ENCODE measurements around the gene TRPV2. TPM values are rescaled to one million over a fixed set of nuclear protein-coding genes. Genes with fewer than 3 reads are reported as not detected.
"Not testable (repeated sequence)": the region's sequence is repeated elsewhere in the genome, so short reads cannot be mapped to it uniquely, and the experiment has no call there.

Gene TRPV2
- total RNA-seq, 2 experiments from 2014 or later, result 124 to 129 TPM

DNA sequence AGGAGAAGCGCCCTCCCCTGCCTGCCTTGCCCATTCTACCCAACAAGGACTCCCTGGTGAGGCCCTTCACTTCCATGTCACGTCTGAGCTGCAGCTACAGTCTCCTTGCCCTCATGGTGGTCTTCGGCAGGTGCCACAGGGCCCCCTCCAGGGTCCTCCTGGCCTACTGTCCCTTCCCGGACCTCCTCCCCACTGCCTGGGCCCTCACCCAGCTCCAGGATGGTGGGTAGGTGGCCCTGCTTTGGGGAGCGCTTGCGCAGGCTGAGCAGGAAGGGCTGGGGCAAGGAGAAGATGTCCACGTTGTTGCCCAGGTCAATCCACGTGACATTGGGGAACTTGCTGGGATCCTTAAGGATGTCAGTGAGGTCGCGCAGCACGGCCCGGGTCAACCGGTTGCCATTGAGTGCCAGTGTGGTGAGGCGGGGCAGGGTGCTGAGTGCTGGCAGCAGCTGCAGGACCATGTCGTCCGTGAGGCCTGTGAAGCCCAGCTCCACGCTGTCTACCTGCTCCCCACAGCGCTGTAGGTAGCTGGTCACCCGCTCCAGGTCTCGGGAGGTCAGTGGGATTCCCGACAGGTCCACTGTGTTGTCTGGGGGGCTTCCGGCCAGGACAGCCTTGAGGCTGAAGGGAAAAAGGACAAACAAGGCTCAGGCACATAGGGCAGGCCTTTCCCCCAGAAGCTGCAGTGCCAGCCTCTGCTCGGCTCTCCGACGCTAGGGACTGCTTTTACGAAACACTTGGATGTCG lies 28.3 kb downstream of the TRPV2 start:
- Mint-ChIP-seq H3K27ac (no peak overlapping the region), H3K27me3 (no peaks in the 10 kb centered on the region), H3K36me3 (peaks cover 64% of the 10 kb centered on the region), H3K4me1 (peaks cover 52% of the 10 kb centered on the region), H3K4me3 (no peak overlapping the region), H3K9me3 (ENCODE audit: low read depth) (no peaks in the 10 kb centered on the region)
- DNase-seq, result no peak
- CTCF ChIA-PET, result interaction anchor here (3.0 to 8.1 kb wide), 2 partner anchors 9 to 78 kb away, joined by 14 to 55 read pairs; no protein-coding TSS in a partner anchor
- ATAC-seq, result no peak

GRCh38 chr17:16444258-16444886 lies 29.0 kb downstream of the TRPV2 start:
- peaks cover 59% of the 10 kb centered on the region for H3K4me1 Mint-ChIP-seq

DNA sequence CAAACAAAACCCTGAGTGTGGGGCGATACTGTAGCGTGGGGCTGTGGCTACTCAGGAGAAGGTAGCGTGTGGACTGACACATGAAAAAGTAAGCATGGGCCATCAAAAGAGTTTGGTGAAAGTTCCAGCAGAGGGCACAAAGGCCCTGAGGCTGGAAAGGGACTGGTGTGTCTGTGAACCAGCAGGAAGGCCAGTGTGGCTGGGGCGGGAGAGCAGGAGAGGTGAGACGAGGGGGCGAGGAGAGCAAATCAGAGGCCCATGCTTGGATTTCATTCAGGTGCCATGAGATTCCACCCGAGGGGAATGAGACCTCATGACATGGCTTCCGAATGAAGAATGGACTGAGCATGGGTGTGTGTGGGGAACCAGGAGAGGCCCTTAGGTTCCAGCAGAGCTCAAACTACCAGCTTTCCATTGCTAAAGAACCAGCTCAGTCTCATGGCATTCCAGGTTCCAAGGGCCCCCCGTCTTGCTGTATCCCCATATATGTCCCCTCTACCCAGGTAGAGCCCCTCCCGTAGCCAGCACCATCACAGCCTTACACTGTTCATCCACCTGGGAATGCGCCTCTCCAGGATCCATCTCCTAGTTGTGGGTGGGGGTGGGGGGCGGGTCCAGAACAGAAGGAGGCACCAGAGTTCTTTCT lies 31.1 kb downstream of the TRPV2 start:
- H3K27me3 Mint-ChIP-seq, result no peaks in the 10 kb centered on the region
- no peaks in the 10 kb centered on the region for H3K9me3 Mint-ChIP-seq (ENCODE audit: low read depth)
- CTCF ChIA-PET, result no interaction called here
- no peak overlapping the region for H3K4me3 Mint-ChIP-seq
- DNase-seq (no peak), ATAC-seq (no peak)
- peaks cover 45% of the 10 kb centered on the region for H3K4me1 Mint-ChIP-seq
- peaks cover 46% of the 10 kb centered on the region for H3K36me3 Mint-ChIP-seq
- no peak overlapping the region for H3K27ac Mint-ChIP-seq

More at GRCh38 chr17:16444258-16444886, 29.0 kb downstream of the TRPV2 start:
- Mint-ChIP-seq H3K4me3 (no peak overlapping the region), H3K27ac (peak overlapping the region; percentile 21), H3K27me3 (no peaks in the 10 kb centered on the region), H3K36me3 (peaks cover 64% of the 10 kb centered on the region), H3K9me3 (ENCODE audit: low read depth) (no peaks in the 10 kb centered on the region)
- CTCF ChIA-PET, result interaction anchor here (8.1 kb wide), 1 partner anchor 9 kb away, joined by 55 read pairs; no protein-coding TSS in a partner anchor
- DNase-seq, result no peak
- no peak for ATAC-seq

GRCh38 chr17:16447676-16448075 lies 32.3 kb downstream of the TRPV2 start:
- no peak overlapping the region for H3K4me3 Mint-ChIP-seq
- CTCF ChIA-PET, result interaction anchor here (1.9 kb wide), 1 partner anchor 74 kb away, joined by 6 read pairs; no protein-coding TSS in a partner anchor
- H3K9me3 Mint-ChIP-seq (ENCODE audit: low read depth), result no peaks in the 10 kb centered on the region
- H3K27ac Mint-ChIP-seq, result peak overlapping the region; percentile 51
- ATAC-seq (no peak), DNase-seq (no peak)
- H3K27me3 Mint-ChIP-seq, result no peaks in the 10 kb centered on the region
- peaks cover 33% of the 10 kb centered on the region for H3K4me1 Mint-ChIP-seq
- H3K36me3 Mint-ChIP-seq, result peaks cover 35% of the 10 kb centered on the region

DNA sequence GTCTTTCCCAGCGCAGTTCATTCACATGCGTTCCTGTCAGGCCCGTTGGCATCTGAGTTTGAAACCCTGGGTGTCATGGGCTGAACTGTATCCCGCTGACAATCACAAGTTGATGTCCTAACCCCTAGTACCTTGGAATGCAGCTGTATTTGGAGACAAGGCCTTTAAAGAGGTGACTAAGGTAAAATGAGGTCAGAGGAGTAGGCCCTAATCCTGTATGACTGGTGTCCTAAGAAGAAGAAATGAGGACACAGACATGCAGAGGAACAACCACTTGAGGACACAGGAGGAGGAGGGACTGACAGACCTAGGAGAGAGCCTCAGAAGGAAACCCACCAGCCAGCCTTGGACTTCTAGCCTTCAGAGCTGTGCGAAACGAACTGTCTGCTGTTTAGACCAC lies 33.1 kb downstream of the TRPV2 start:
- CTCF ChIA-PET, result interaction anchor here (0.8 to 1.9 kb wide), 3 partner anchors 64 to 136 kb away, joined by 3 to 6 read pairs (median 3); no protein-coding TSS in a partner anchor
- H3K4me1 Mint-ChIP-seq, result peaks cover 30% of the 10 kb centered on the region
- peaks cover 28% of the 10 kb centered on the region for H3K36me3 Mint-ChIP-seq

GRCh38 chr17:16449121-16449570 lies 33.8 kb downstream of the TRPV2 start:
- H3K9me3 Mint-ChIP-seq (ENCODE audit: low read depth), result no peaks in the 10 kb centered on the region
- ATAC-seq (no peak), DNase-seq (no peak)
- H3K4me3 Mint-ChIP-seq, result no peak overlapping the region
- no peaks in the 10 kb centered on the region for H3K27me3 Mint-ChIP-seq
- no peak overlapping the region for H3K27ac Mint-ChIP-seq
- peaks cover 26% of the 10 kb centered on the region for H3K4me1 Mint-ChIP-seq
- CTCF ChIA-PET, result interaction anchor here (0.8 to 1.9 kb wide), 2 partner anchors 72 to 135 kb away, joined by 3 to 6 read pairs; no protein-coding TSS in a partner anchor
- H3K36me3 Mint-ChIP-seq, result peaks cover 24% of the 10 kb centered on the region

More for the DNA sequence above, 33.1 kb downstream of the TRPV2 start:
- no peak for ATAC-seq
- Mint-ChIP-seq H3K27ac (no peak overlapping the region), H3K9me3 (ENCODE audit: low read depth) (no peaks in the 10 kb centered on the region), H3K27me3 (no peaks in the 10 kb centered on the region), H3K4me3 (no peak overlapping the region)
- DNase-seq, result no peak

GRCh38 chr17:16450028-16450427 lies 34.7 kb downstream of the TRPV2 start:
- no peaks in the 10 kb centered on the region for H3K27me3 Mint-ChIP-seq
- CTCF ChIA-PET, result interaction anchor here (1.0 to 6.1 kb wide), 3 partner anchors 8 to 66 kb away, joined by 3 to 55 read pairs (median 4); partner anchors contain the start of gene TRPV2
- peaks cover 24% of the 10 kb centered on the region for H3K4me1 Mint-ChIP-seq
- no peak for DNase-seq
- ATAC-seq, result no peak
- no peak overlapping the region for H3K27ac Mint-ChIP-seq
- H3K36me3 Mint-ChIP-seq, result peaks cover 20% of the 10 kb centered on the region
- H3K9me3 Mint-ChIP-seq (ENCODE audit: low read depth), result no peaks in the 10 kb centered on the region
- H3K4me3 Mint-ChIP-seq, result no peak overlapping the region

DNA sequence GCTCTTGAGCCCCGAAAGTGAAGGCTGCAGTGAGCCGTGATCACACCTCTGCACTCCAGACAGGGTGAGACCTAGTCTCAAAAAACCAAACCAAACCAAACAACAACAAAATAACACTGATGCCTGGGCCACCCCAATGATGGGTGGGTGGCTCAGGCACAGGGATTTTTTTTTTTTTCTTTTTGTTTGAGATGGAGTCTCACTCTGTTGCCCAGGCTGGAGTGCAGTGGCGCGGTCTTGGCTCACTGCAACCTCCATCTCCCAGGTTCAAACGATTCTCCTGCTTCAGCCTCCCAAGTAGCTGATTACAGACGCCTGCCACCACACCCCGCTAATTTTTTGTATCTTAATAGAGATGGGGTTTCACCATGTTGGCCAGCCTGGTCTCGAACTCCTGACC lies 36.9 kb downstream of the TRPV2 start:
- CTCF ChIA-PET, result interaction anchor here (0.5 to 6.1 kb wide), 12 partner anchors 10 to 137 kb away, joined by 3 to 63 read pairs (median 4); no protein-coding TSS in a partner anchor
- Mint-ChIP-seq H3K4me1 (peaks cover 19% of the 10 kb centered on the region), H3K36me3 (peaks cover 11% of the 10 kb centered on the region)
- not testable (repeated sequence) for H3K9me3 Mint-ChIP-seq (ENCODE audit: low read depth); ATAC-seq; DNase-seq; H3K27me3 Mint-ChIP-seq; H3K27ac Mint-ChIP-seq; H3K4me3 Mint-ChIP-seq

DNA sequence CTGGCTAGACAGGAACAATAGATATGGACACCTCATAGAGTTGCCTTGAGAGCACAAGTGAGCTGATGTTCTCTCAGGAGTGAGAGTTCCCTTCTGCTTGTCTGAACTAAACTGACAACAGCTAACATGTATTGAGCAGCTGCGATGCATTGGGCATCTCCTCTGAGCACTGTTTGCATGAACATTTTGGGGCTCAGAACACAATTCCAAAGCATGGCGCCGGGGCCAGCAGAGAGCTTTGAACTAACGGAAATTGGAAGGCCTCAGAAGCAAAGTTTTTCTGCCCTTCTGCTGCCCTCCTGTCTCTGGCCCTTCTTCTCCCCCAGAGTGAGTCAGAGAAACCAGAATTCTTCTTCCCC lies 38.1 kb downstream of the TRPV2 start:
- H3K27me3 Mint-ChIP-seq, result no peaks in the 10 kb centered on the region
- ATAC-seq (no peak), DNase-seq (no peak)
- no peaks in the 10 kb centered on the region for H3K9me3 Mint-ChIP-seq (ENCODE audit: low read depth)
- H3K36me3 Mint-ChIP-seq, result peaks cover 6% of the 10 kb centered on the region
- peak overlapping the region; percentile 21 for H3K27ac Mint-ChIP-seq
- CTCF ChIA-PET, result interaction anchor here (0.7 to 6.1 kb wide), 21 partner anchors 9 to 136 kb away, joined by 3 to 63 read pairs (median 3); partner anchors contain the start of gene TRPV2
- H3K4me1 Mint-ChIP-seq, result peaks cover 11% of the 10 kb centered on the region
- no peak overlapping the region for H3K4me3 Mint-ChIP-seq

GRCh38 chr17:16455997-16456741 lies 40.8 kb downstream of the TRPV2 start:
- peaks cover 1% of the 10 kb centered on the region for H3K36me3 Mint-ChIP-seq
- no peaks in the 10 kb centered on the region for H3K27me3 Mint-ChIP-seq
- H3K4me1 Mint-ChIP-seq, result peaks cover 3% of the 10 kb centered on the region
- ATAC-seq (no peak), DNase-seq (no peak)
- no peak overlapping the region for H3K4me3 Mint-ChIP-seq
- CTCF ChIA-PET, result interaction anchor here (6.1 kb wide), 1 partner anchor 14 kb away, joined by 55 read pairs; no protein-coding TSS in a partner anchor
- peak overlapping the region; percentile 24 for H3K27ac Mint-ChIP-seq
- H3K9me3 Mint-ChIP-seq (ENCODE audit: low read depth), result no peaks in the 10 kb centered on the region

GRCh38 chr17:16456742-16457316 lies 41.5 kb downstream of the TRPV2 start:
- Mint-ChIP-seq H3K36me3 (peaks cover 1% of the 10 kb centered on the region), H3K27me3 (no peaks in the 10 kb centered on the region), H3K9me3 (ENCODE audit: low read depth) (no peaks in the 10 kb centered on the region), H3K27ac (peak overlapping the region; percentile 24), H3K4me1 (peaks cover 3% of the 10 kb centered on the region), H3K4me3 (no peak overlapping the region)
- DNase-seq (no peak), ATAC-seq (no peak)
- CTCF ChIA-PET, result no interaction called here

DNA sequence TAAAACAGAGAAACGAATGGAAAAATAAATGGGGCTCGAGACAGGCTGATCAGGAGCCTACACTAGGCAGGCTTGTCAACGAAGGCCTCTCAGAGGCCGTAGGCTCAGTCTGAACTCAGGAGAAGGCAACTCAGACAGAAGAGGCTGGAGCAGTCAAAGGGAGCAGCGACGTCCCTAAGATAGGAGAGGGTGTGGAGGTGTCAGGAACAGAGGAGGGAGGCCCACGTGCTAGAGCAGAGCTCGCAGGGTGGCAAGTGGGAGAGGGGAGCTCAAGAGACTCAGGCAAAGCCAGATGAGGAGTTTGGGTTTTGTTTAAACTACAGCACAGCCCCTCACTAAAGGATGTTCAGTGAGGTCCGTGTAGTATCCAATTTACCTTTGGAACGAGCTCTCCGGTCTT lies 43.9 kb downstream of the TRPV2 start:
- CTCF ChIA-PET, result interaction anchor here (1.1 kb wide), 1 partner anchor 62 kb away, joined by 5 read pairs; no protein-coding TSS in a partner anchor
- Mint-ChIP-seq H3K9me3 (ENCODE audit: low read depth) (no peaks in the 10 kb centered on the region), H3K27me3 (no peaks in the 10 kb centered on the region), H3K27ac (peak overlapping the region; percentile 0), H3K4me3 (no peak overlapping the region), H3K36me3 (peaks cover 1% of the 10 kb centered on the region), H3K4me1 (no peaks in the 10 kb centered on the region)
- no peak for DNase-seq
- ATAC-seq, result no peak

All from activated CD8-positive, alpha-beta memory T cell treated with anti-CD3 and anti-CD28 coated beads, Interleukin-2, amount 10 ng/mL, durations not matched to agents 7 days and 5 days (primary cell).